HG03103 (cell line): ENCODE data around the gene PRCD.
"Not testable (repeated sequence)": the region's sequence is repeated elsewhere in the genome, so short reads cannot be mapped to it uniquely, and the experiment has no call there.

Source experiments
- ATAC-seq: cut with Tn5 transposase; IDR thresholded peaks from one replicate; pipeline ENCODE4 v1.9.1; 2021; ENCODE audit warnings: low read depth; ENCODE audit not compliant: unreplicated experiment

The PRCD gene

GRCh38 chr17:76550712-76551615 is 11.1 kb downstream of the PRCD start:
- ATAC-seq = no peak

- ATAC-seq = no peak
Measured at GRCh38 chr17:76551685-76552084, 11.8 kb downstream of the PRCD start.

- no peak for ATAC-seq
Measured at GRCh38 chr17:76553178-76553908, 13.5 kb downstream of the PRCD start.

GRCh38 chr17:76554131-76554530 is 14.3 kb downstream of the PRCD start:
- ATAC-seq = no peak

GRCh38 chr17:76556765-76557367 is 17.0 kb downstream of the PRCD start:
- ATAC-seq = peak; percentile 9

- peak; percentile 70 for ATAC-seq
Measured at GRCh38 chr17:76557368-76558197, 17.7 kb downstream of the PRCD start.

- no peak for ATAC-seq
Measured at GRCh38 chr17:76558198-76559095, 18.6 kb downstream of the PRCD start.

GRCh38 chr17:76559460-76559859 is 19.6 kb downstream of the PRCD start:
- ATAC-seq = not testable (repeated sequence)

GRCh38 chr17:76560036-76560876 is 20.4 kb downstream of the PRCD start:
- no peak for ATAC-seq

GRCh38 chr17:76560877-76561221 is 21.0 kb downstream of the PRCD start:
- no peak for ATAC-seq

GRCh38 chr17:76561332-76561731 is 21.5 kb downstream of the PRCD start:
- ATAC-seq = no peak

- ATAC-seq = no peak
Measured at GRCh38 chr17:76561799-76562268, 22.0 kb downstream of the PRCD start.

- ATAC-seq = no peak
Measured at GRCh38 chr17:76562734-76563148, 22.9 kb downstream of the PRCD start.

- not testable (repeated sequence) for ATAC-seq
Measured at GRCh38 chr17:76563359-76563758, 23.5 kb downstream of the PRCD start.

GRCh38 chr17:76564991-76565727 is 25.3 kb downstream of the PRCD start:
- ATAC-seq = not testable (repeated sequence)

- ATAC-seq = no peak
Measured at GRCh38 chr17:76565728-76566612, 26.1 kb downstream of the PRCD start.

GRCh38 chr17:76566613-76566943 is 26.7 kb downstream of the PRCD start:
- ATAC-seq = no peak
